ENCODE results near the gene SEMA3E. TPM values are rescaled to one million over a fixed set of nuclear protein-coding genes. Genes with fewer than 3 reads are reported as not detected.
"Not testable (repeated sequence)": the region's sequence is repeated elsewhere in the genome, so short reads cannot be mapped to it uniquely, and the experiment has no call there.

SEMA3E gene
- under 1 TPM; 0.10 to 0.31 (median 0.22) TPM for polyA plus RNA-seq

- no peak within 1 kb of the TSS for H3K27ac ChIP-seq (ENCODE audit: low read depth, low read length)
- WGBS, 3 donors, result 3 to 4% (median 3%) methylated on average over 25 of the region's 25 CpGs
Observed at GRCh38 chr7:83648464-83649241, at the start of gene SEMA3E. Gene SEMA3E, minus strand, starts transcription at chr7:83649139.

- no peak overlapping the region for H3K27ac ChIP-seq (ENCODE audit: low read depth, low read length)
- 66 to 80% (median 80%) methylated on average over 5 of the region's 5 CpGs for WGBS, 3 donors
Observed at GRCh38 chr7:83697804-83698530, 49.0 kb upstream of the SEMA3E start.

- WGBS, 3 donors, result 80 to 98% (median 88%) methylated on average over 2 of the region's 2 CpGs
- no peak overlapping the region for H3K27ac ChIP-seq (ENCODE audit: low read depth, low read length)
Observed at GRCh38 chr7:83696101-83696500, 47.2 kb upstream of the SEMA3E start.

GRCh38 chr7:83695128-83695960 is 46.4 kb upstream of the SEMA3E start:
- no peak overlapping the region for H3K27ac ChIP-seq (ENCODE audit: low read depth, low read length)
- WGBS, 3 donors, result 52 to 64% (median 59%) methylated on average over 3 of the region's 3 CpGs

- WGBS, 3 donors, result 80 to 86% (median 82%) methylated on average over 1 of the region's 1 CpG
Observed at GRCh38 chr7:83693256-83693655, 44.3 kb upstream of the SEMA3E start.

GRCh38 chr7:83691095-83691494 is 42.2 kb upstream of the SEMA3E start:
- 52 to 62% (median 61%) methylated on average over 4 of the region's 4 CpGs for WGBS, 3 donors
- no peak overlapping the region for H3K27ac ChIP-seq (ENCODE audit: low read depth, low read length)

More at GRCh38 chr7:83693256-83693655, 44.3 kb upstream of the SEMA3E start:
- H3K27ac ChIP-seq (ENCODE audit: low read depth, low read length), result no peak overlapping the region

GRCh38 chr7:83689855-83690254 is 40.9 kb upstream of the SEMA3E start:
- 30 to 66% (median 51%) methylated on average over 1 of the region's 1 CpG for WGBS, 3 donors
- no peak overlapping the region for H3K27ac ChIP-seq (ENCODE audit: low read depth, low read length)

GRCh38 chr7:83686416-83686815 is 37.5 kb upstream of the SEMA3E start:
- H3K27ac ChIP-seq (ENCODE audit: low read depth, low read length), result no peak overlapping the region
- 80 to 90% (median 90%) methylated on average over 1 of the region's 1 CpG for WGBS, 3 donors

- no peak overlapping the region for H3K27ac ChIP-seq (ENCODE audit: low read depth, low read length)
- 49 to 79% (median 61%) methylated on average over 3 of the region's 3 CpGs for WGBS, 3 donors
Observed at GRCh38 chr7:83684928-83685327, 36.0 kb upstream of the SEMA3E start.

- 74 to 75% (median 74%) methylated on average over 4 of the region's 4 CpGs for WGBS, 3 donors
- no peak overlapping the region for H3K27ac ChIP-seq (ENCODE audit: low read depth, low read length)
Observed at GRCh38 chr7:83681200-83681778, 32.4 kb upstream of the SEMA3E start.

GRCh38 chr7:83677180-83677866 is 28.4 kb upstream of the SEMA3E start:
- no peak overlapping the region for H3K27ac ChIP-seq (ENCODE audit: low read depth, low read length)
- WGBS, 3 donors, result 47 to 65% (median 47%) methylated on average over 4 of the region's 4 CpGs

- not testable (repeated sequence) for H3K27ac ChIP-seq (ENCODE audit: low read depth, low read length)
- 96 to 97% (median 96%) methylated on average over 27 to 28 of the region's 28 CpGs for WGBS, 3 donors
Observed at GRCh38 chr7:83673291-83673690, 24.4 kb upstream of the SEMA3E start.

GRCh38 chr7:83672157-83672556 is 23.2 kb upstream of the SEMA3E start:
- H3K27ac ChIP-seq (ENCODE audit: low read depth, low read length), result no peak overlapping the region
- 75 to 86% (median 79%) methylated on average over 2 of the region's 2 CpGs for WGBS, 3 donors

- WGBS, 3 donors, result 82 to 87% (median 83%) methylated on average over 4 of the region's 4 CpGs
- H3K27ac ChIP-seq (ENCODE audit: low read depth, low read length), result no peak overlapping the region
Observed at GRCh38 chr7:83663131-83663530, 14.2 kb upstream of the SEMA3E start.

- no peak overlapping the region for H3K27ac ChIP-seq (ENCODE audit: low read depth, low read length)
- WGBS, 3 donors, result 29 to 58% (median 50%) methylated on average over 2 of the region's 2 CpGs
Observed at GRCh38 chr7:83658126-83658525, 9.2 kb upstream of the SEMA3E start.

- WGBS, 3 donors, result 11 to 21% (median 11%) methylated on average over 2 of the region's 2 CpGs
- no peak overlapping the region for H3K27ac ChIP-seq (ENCODE audit: low read depth, low read length)
Observed at GRCh38 chr7:83655951-83656556, 7.1 kb upstream of the SEMA3E start.

- 91 to 100% (median 91%) methylated on average over 1 of the region's 1 CpG for WGBS, 3 donors
- no peak overlapping the region for H3K27ac ChIP-seq (ENCODE audit: low read depth, low read length)
Observed at GRCh38 chr7:83652481-83652880, 3.5 kb upstream of the SEMA3E start.

GRCh38 chr7:83649701-83650100 is 762 bp upstream of the SEMA3E start:
- no peak overlapping the region for H3K27ac ChIP-seq (ENCODE audit: low read depth, low read length)

Data from adipose tissue (tissue), 3 donors.